ENCODE measurements around the gene TMPRSS13.

The TMPRSS13 gene

DNA sequence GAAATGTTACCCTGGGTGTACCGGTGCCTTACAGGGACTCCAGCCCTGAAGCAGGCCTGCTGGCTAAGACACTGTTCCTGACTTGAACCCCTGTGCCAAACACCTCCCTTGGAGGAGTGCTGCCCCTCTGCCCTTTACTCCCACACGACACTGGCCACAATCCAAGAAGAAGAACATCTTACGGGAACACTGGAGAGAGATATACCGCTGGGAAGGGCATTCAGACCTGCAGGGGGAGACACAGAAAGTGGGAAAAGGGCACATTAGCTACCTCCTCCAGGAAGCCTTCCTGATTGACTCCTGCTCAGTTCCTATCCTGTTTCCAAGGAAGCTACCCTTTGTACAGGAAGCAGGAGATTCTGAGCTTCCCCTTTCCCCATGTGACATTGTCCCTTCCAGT is 18.7 kb downstream of the TMPRSS13 start:
- DNase-seq = no peak

DNA sequence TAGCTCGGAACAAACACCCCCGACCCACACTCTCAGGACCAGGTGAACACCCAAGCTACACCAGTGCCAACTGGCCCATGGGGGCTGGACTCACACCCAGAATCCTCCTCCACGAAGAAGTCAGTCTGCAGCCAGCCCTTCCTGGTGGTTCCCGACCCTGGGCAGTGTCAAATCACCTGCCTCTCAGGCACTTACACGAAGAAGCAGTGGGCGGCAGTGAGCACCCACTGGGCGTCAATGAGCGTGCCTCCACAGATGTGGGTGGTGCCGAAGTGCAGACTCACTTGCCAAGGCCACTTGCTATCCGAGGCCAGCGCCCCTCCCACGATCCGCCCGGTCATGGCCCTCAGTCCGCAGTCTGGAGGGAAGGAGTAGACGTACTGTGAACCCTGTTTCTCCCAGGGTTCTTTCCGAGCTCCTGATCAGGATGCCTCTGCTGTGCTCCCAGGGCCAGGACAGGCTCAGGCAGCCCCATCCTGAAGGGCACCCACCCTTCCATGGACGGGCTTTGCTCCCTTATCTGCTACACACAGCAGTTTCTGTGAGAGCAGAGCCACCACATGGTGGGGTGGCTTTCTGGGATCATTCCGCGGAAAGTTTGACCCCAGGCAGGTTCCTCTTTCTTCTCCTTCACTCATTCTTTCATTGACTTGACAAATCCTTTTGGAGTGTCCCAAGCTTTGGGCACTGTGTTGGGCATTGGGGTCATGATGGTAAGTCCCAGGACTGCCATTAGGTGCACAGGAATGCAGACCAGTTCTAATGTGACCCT is 19.4 kb downstream of the TMPRSS13 start:
- no peak for DNase-seq

DNA sequence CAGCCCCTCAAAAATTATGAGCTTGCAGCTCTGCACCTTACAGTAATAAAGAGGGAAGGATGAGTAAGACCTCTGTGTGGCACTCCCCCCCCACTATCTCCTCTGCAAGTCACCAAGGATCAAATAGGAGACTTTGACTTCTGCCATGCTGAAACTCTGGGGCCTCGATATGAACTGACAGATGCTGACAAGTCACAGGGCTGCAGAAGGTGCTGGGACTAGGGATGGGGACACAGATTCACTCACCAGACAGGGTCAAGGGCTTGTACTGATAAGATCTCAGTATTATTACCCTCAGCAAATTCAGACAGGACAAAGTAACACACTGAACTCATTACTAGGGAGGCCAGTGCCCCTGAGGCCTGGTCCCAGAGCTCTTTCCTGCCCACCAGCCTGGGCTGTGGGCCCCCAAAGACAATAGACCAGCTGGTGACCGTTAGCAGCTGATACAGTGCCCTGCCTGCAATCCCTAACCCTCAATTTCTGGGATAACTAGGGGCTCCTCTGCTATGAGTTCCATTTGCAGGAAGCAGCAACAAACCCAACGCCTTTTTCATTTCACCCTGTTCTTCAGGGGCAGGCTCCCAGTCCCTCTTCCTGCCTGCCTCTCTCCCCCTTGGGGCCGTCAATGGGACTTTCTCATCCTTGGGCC is 20.1 kb downstream of the TMPRSS13 start:
- DNase-seq = no peak

DNA sequence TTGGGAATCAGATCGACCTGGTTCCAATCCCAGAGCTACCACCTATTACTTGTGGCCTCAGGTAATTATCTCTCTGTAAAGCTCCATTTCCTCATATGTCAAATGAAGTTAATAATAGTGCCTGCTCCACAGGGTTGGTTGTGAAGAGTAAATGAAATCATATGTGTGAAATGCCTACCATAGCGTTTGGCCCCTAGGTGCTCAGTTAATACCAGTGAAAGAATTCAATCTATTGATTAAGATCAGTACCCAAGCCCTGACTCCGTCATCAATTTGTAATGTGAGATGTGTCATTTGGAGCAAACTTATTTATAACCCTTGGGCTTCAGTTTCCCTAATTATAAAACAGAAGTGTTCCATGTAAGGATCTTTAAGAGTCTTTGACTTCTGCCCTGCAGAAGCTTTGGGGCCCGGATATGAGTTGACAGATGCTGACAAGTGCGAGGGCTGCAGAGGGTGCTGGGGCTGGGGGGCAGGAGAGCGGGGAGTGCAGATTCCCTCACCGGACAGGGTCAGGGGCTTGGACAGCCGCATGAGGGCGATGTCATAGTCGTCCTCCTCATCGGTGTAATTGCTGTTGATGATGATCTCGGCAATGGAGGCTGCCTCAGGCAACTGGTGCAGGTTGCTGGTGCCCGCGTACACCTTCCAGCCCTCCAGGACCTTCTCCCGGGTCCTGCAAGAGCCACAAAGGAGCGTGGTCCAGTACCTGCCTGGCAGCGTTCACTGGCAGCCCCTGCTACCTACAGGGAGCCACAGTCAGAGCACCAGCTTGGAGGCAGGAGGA is 20.9 kb downstream of the TMPRSS13 start:
- DNase-seq = no peak

DNA sequence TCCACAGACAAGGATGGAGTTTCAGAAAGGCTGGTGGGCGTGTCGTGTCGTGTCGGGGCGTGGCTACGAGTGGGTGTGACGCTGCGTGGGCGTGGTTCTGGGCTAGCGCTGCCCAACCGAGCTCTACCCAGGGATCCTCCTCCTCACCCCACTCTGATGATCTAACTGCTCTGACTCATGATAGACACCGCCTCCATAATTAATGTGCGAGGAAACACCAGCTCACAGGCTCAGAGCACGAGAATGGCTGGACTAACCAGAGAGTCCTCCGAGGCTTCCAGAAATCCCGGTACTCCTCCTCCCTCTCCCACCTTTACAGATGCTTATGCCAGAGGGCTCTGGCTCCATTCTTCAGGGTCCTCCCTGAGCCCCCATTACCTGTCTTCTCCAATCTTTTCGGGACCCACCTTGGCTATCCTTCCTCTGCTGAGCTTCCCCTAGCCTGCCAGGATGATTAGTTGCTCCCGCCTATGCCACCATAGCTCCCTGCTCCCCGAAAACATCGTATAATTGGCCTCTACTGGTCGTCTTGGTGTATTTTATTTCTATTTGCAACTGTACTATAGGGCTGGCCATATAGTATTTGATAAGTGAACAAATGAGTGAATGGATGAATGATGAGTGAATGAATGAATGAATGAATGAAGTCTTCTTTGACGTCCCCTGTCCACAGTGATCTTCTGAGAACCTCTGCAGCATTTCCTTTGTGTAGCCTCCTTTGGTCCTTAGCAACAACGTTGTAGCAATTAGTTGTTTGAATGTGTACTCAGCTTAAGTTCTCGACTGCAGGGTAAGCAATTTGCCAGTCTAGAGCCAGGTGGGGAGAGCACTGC is 21.7 kb downstream of the TMPRSS13 start:
- peak; percentile 31 for DNase-seq

DNA sequence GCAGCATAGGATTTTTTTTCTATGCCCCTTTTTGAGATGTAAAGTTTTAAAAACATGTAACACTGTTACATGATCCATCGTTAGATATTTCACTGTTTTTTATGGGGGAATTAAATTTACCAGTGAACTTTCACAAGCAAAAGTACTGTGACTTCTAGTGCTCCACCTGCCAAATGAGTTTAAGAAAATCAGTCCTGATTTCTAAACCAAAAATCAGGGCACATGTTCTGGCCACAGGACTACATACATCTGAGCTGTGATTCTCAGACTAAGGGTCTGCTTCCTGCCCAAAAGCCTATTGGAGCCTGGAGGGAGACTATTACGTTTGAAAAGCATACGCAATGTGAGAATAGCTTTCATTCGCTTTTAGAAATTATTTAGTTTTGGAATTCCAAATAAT is 22.5 kb downstream of the TMPRSS13 start:
- DNase-seq = no peak

DNA sequence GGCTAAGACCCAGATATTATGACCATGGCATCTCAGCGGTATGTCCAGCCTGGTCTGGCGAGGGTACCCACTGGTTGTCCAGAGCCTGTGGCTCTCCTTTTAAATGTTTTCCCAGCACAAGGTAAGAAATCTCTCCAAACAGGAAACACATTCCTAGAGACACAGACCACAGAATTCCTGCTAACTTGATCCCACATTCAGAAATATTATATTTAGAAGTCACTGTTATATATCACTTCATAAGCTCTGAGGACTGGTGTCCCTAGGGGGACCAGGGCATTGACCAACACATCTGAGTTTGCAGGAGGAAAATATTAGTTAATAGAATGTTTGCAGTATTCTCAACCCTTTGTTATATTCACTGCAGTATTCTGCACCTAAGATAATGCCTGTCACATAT is 23.1 kb downstream of the TMPRSS13 start:
- DNase-seq = no peak

DNA sequence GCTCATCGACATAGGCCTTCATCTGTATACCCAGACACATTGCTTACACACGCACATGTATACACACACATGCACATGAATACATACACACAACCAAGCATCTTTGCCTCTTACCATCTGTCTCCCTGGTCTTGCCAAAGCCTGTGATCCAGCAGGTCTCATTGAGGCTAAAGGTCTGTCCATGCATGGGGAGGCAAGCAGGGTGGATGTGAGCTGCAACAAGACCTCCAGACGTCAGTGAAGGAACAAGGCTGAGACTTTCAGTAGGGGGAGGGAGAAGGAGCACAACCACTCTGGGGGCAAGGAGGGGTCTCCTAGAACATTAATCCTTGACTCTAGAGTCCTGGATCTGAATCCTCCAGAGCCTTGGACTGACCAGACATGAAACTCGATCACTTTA is 23.7 kb downstream of the TMPRSS13 start:
- DNase-seq = no peak

DNA sequence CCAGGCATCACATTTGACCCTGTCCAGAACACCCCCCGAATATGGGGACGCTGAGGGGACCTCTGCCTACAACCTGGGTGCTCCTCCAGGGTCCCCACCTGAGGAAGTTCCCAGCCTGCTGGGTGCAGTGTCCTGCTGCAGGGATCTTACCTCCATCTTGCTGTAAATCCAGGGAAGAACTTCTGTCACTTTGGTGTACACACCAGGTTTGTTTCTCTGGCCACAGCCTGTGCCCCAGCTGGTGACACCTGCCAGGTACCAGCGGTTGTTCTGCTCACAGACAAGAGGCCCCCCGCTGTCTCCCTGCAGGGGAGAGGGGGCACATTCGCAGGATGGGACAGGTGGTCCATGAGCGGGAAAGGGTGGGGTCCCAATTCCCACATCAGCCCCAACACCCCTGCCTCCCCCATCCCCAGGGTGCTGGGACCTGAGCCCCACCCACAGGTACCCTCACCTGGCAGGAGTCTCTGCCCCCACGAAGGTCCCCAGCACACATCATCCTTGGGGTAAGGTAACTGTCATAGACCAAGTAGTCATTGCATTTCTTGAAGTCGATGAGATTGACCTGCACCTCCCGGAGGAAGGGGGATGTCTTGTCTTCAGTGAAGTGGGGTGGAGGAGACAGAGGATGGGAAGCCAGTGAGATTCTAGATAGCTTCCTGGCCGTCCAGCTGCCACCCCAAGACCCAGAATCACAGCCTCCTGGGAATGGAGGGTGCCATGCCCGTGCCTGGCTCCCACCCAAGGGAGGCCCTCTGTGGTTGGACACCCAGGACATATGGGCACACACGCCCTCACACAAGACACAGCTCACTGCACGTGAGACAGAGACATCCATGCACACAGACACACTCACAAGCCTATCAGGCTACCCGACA is 25.5 kb downstream of the TMPRSS13 start:
- DNase-seq = no peak

DNA sequence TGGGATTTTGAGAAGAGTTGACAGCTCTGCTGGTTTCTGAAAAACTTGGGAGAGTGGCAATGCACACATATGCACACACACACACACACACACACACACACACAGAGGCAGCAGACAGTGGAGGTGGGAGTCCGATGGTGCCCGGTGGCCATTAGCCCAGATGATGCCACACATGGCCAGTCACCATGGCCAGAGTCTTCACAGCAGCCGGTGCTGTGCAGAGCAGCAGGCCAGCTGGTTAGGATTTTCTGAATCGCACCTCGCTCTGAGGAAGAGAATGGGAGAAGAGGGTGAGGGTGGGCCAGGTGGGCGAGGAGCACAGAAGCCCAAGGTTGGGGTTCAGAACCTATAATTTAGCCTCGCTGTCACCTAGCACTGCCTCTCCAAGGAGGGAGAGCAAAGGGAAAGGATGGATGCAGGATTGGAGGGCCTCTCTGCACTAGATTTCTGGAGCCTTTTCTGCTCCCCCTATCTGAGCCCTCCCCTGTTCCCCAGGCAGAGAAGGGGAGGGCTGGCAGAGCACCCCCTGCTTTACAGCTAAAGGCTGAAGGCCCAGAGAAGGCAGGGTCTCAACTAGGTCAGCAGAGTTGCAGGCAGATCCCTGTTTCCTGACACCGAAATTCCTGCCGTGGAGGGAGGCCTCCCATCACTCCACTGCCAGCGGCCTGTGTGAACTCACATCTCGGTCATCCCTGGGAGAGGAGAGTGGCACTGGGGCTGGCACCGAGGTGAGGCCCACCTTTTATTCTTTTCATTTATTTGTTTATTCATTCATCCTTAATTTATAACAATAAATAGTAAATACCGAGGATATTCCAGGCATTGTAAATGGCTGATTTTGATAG is 27.0 kb downstream of the TMPRSS13 start:
- no peak for DNase-seq

DNA sequence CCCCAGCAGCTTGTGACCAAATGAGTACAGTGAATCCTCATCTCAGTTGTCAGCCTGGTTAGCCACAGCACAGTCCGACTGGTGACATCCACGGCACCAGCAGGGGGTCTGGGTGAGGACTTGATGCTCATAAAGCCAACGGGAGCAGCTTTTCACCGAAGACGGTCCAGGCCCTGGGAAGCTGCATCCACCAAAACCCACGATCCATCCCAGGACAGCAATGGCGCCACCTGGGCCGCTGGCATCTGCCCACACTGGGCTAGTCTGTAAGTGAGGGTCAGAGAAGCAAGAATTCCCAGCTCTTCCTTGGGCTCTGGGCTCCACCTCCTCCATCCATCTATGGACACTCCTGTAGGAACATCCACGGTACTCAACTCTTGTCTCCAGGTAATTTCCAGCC is 27.6 kb downstream of the TMPRSS13 start:
- no peak for DNase-seq

DNA sequence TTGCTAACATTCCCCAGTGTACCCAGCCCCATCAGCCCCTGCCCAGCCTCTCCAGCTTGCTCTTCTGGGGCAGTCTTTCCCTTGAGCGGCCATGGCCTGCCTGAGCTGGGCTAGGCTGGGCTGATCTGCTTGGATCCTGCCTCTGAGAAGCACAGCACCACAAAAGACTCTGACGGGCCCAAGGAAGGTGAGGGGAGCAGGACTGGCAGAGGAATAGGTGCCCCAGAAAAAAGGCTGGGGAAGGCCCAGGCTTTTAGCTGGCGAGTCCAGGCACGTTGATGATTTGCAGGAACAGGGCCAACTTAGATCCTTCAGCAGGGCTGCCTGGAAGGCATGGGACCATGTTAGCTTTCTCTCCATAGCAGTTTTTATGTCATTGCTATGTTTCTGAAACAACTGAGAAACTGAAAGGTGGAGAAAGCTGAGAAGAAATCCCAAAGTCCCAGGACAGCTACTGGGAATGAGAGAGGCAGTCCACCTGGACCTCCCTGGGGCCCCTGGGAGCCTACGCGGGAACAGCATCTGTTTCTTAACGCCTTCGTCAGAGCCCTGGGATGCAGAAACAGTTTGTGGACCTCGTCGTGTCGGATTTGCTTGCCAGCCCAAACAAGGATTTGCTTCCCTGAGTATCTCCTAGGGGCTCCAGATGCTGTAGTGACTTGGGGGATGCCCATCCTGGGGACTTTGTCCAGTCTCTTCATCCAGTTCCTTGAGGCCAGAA is 28.3 kb downstream of the TMPRSS13 start:
- no peak for DNase-seq

DNA sequence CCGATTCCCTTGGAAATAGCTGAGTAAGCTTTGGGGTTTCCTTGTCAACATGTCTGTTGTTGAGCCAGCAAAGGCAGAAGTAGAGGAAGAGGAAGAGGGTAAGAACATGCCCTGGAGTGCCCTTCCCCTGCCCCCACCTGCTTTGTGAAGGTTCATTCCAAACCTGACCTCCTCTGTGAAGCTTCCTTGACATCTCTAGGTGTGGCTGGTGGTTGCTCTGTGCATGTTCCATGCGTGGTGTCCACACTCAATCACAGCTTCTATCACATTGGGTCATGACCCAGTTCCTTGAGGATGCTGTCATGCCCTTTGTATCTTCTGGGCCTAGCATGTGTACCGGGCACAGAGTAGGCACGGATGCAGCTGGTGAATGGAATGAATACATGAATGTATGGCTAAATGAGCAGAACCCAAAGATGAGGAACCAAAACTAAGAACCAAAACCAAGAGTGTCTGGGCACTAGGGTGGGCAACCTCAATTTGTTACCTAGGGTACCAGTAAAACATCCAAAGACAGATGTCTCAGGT is 29.0 kb downstream of the TMPRSS13 start:
- no peak for DNase-seq

DNA sequence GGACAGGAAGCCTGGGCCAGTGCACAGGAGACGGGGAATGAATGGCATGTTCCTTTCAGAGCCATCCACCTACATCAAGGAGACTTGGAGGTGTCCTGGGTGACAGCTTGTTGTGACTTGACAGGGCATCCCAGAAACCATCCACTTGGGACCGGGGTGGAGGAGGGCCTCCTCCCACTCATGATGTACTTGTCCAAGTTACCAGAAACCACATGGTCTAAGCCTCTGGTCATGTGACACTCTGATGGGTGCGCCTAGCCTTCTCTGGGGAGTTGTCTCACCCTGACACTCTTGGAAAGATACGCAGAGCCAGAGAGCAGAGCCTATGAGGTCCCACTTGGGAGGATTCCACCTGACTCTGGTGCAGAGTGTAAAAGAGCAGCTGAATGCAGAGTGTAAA is 31.1 kb downstream of the TMPRSS13 start:
- DNase-seq = no peak

DNA sequence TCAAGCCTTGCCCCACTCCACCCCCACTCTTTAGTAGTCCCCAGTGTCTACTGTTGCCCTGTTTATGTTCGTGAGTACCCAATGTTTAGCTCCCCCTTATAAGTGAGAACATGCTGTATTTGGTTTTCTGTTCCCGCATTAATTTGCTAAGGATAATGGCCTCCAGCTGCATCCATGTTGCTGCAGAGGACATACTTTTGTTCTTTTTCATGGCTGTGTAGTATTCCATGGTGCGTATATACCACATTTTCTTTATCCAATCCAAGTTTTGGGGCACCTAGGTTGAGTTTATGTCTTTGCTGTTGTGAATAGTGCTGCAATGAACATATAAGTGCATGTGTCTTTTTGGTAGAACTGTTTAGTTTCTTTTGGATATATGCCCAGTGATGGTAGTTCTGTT is 36.6 kb downstream of the TMPRSS13 start:
- DNase-seq = no peak

DNA sequence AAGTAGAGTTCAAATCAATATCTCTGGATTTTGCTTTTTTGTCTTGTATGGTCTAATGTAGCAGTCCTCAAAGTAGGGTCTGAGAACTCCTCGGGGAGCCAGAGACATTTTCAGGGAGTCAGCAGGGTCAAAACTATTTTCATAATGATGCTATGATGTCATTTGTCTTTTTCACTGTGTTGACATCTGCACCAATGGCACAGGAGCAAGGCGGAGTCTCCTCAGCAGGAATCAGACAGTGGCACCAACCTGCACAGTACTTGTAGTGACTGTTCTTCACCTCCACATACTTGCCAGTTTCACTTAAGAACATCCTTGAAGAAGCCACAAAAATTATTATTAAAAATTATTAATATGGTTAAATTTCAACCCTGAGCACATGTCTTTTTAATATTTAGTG is 37.8 kb downstream of the TMPRSS13 start:
- DNase-seq = no peak

DNA sequence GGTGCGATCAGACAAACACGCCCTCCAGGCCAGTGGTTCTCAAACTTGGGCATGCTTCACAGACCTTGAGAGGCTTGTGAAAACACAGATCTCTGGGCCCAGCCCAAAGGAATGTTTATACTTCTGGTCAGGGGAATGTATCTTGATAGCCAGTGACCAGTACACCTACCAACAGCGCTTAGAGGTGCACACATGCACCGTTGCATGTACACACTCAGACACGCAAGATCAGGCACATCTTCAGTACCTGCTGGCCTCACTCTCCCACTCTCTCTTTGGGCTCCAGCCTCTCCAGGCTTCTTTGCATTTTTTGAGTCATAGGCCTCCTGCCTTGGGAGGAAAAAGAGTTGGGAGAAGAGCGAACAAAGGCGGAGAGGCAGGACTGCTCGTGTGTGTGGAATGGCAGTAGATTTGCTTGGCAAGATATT is 41.0 kb downstream of the TMPRSS13 start:
- no peak for DNase-seq

DNA sequence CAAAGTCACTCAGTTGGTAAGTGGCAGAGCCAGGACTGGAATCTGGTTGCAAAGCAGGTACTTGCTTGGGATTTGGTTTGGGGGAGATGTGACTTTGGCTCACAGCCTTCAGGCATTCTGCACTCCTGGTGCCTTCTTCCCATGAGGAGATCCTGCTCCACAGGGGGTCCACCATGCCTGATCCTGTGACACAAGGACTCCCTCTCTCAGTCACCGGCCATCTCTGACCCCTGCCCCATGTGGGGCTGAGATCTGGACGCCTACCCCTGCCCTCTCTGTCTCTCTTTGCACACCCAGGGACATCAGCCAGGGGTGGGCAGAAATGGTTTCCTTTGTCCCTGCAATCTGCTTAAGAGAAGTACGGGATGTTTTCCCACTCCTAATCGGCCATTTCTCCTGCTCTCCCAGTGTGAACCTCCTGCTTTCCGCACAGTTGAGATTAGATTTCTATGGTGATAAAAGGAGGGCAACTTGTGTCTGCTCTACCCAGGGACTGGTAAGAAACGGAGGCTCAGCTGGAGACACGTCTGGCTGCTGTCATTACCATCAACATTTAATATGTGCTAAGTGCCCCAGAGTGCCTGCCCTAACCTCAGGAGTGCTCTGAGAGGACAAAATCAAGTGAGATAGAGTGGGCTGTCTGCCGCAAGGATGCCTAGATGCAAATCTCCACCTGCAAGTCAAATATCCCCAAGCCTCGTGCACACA is 41.6 kb downstream of the TMPRSS13 start:
- no peak for DNase-seq

DNA sequence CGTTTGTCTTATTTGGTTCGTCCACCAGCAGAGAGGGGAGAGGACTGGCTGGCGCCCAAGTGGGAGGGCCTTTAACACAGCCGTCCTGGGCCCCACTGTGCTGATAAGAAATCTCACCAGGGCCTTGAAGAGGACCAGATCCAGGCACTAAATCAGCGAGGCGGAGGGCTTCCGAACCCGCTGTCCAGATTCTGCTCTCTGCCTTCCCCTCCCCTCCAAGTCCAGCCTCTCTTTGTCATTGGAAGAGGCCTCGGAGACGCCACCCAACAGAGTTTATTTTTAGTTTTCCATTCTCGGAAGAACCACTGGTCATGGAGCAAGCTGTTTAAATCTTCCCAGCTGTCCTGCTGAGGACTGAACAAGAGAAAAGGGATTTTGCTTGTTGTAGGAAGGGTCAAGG is 43.4 kb downstream of the TMPRSS13 start:
- DNase-seq = no peak

Data from effector CD4-positive, alpha-beta T cell (primary cell).